ENCODE data around the gene FBXW8.

DNA sequence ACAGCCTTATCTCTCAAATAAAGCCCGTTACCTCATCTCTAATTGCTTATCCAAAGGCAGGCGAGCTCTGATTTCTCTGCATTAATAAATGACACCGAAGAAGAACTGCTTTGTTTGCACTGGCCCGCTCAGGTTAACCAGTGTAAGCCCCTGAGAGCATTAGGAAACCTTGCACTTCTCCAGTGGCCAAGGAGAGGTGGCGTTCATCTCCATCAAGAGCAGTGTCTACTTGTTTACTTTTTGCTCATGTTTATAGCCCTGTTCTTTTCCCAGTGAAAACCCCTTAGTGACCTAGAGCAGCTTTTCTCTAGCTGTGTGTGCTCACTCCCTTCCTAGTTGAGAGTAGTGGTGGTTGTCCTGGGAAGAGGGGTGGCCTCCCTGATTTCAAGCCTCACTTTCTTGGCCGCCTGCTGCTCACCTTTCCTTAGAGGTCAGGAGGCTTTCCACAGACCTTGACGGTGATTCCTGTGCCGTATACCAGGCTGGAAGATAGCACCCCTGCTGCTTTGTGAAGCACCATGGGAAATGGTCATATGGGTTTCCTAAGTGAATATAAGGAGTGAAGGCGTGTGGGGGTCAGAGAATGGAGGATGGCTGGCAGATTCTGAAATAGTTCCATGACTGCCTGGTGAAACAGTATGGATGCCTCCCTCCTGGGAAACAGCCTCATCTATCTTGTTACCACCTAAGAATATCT lies 16.6 kb downstream of the FBXW8 start:
- TF ChIP-seq JUND (IDR thresholded peaks at IDR 0.05) (no peak), GABPA (IDR thresholded peaks at IDR 0.05 in 1 of 2, conservative IDR thresholded peaks at IDR 0.05 in 1 of 2) (no peak), EGR1 (IDR thresholded peaks at IDR 0.05; ENCODE audit: low read depth in 2 of 2) (no peak), RAD21 (IDR thresholded peaks at IDR 0.05) (no peak), SP1 (IDR thresholded peaks at IDR 0.05) (no peak), TAF1 (conservative IDR thresholded peaks at IDR 0.05) (no peak), RXRA (IDR thresholded peaks at IDR 0.05) (no peak), NR2F2 (IDR thresholded peaks at IDR 0.05) (no peak)
- TF ChIP-seq, protein P1, sequence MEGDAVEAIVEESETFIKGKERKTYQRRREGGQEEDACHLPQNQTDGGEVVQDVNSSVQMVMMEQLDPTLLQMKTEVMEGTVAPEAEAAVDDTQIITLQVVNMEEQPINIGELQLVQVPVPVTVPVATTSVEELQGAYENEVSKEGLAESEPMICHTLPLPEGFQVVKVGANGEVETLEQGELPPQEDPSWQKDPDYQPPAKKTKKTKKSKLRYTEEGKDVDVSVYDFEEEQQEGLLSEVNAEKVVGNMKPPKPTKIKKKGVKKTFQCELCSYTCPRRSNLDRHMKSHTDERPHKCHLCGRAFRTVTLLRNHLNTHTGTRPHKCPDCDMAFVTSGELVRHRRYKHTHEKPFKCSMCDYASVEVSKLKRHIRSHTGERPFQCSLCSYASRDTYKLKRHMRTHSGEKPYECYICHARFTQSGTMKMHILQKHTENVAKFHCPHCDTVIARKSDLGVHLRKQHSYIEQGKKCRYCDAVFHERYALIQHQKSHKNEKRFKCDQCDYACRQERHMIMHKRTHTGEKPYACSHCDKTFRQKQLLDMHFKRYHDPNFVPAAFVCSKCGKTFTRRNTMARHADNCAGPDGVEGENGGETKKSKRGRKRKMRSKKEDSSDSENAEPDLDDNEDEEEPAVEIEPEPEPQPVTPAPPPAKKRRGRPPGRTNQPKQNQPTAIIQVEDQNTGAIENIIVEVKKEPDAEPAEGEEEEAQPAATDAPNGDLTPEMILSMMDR (IDR thresholded peaks at IDR 0.05; ENCODE audit: low read depth, low read length, missing input control) = no peak
- TF ChIP-seq, protein P2, sequence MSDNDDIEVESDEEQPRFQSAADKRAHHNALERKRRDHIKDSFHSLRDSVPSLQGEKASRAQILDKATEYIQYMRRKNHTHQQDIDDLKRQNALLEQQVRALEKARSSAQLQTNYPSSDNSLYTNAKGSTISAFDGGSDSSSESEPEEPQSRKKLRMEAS (IDR thresholded peaks at IDR 0.05) = no peak
- TF ChIP-seq, protein P3, sequence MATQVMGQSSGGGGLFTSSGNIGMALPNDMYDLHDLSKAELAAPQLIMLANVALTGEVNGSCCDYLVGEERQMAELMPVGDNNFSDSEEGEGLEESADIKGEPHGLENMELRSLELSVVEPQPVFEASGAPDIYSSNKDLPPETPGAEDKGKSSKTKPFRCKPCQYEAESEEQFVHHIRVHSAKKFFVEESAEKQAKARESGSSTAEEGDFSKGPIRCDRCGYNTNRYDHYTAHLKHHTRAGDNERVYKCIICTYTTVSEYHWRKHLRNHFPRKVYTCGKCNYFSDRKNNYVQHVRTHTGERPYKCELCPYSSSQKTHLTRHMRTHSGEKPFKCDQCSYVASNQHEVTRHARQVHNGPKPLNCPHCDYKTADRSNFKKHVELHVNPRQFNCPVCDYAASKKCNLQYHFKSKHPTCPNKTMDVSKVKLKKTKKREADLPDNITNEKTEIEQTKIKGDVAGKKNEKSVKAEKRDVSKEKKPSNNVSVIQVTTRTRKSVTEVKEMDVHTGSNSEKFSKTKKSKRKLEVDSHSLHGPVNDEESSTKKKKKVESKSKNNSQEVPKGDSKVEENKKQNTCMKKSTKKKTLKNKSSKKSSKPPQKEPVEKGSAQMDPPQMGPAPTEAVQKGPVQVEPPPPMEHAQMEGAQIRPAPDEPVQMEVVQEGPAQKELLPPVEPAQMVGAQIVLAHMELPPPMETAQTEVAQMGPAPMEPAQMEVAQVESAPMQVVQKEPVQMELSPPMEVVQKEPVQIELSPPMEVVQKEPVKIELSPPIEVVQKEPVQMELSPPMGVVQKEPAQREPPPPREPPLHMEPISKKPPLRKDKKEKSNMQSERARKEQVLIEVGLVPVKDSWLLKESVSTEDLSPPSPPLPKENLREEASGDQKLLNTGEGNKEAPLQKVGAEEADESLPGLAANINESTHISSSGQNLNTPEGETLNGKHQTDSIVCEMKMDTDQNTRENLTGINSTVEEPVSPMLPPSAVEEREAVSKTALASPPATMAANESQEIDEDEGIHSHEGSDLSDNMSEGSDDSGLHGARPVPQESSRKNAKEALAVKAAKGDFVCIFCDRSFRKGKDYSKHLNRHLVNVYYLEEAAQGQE (IDR thresholded peaks at IDR 0.05) = no peak
- TF ChIP-seq, protein P4, sequence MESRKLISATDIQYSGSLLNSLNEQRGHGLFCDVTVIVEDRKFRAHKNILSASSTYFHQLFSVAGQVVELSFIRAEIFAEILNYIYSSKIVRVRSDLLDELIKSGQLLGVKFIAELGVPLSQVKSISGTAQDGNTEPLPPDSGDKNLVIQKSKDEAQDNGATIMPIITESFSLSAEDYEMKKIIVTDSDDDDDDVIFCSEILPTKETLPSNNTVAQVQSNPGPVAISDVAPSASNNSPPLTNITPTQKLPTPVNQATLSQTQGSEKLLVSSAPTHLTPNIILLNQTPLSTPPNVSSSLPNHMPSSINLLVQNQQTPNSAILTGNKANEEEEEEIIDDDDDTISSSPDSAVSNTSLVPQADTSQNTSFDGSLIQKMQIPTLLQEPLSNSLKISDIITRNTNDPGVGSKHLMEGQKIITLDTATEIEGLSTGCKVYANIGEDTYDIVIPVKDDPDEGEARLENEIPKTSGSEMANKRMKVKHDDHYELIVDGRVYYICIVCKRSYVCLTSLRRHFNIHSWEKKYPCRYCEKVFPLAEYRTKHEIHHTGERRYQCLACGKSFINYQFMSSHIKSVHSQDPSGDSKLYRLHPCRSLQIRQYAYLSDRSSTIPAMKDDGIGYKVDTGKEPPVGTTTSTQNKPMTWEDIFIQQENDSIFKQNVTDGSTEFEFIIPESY (IDR thresholded peaks at IDR 0.05) = no peak
- TF ChIP-seq, protein P5, sequence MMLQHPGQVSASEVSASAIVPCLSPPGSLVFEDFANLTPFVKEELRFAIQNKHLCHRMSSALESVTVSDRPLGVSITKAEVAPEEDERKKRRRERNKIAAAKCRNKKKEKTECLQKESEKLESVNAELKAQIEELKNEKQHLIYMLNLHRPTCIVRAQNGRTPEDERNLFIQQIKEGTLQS (IDR thresholded peaks at IDR 0.05) = no peak

Data from liver (tissue), 3 donors.